ENCODE measurements around the gene JAKMIP1. TPM values are rescaled to one million over a fixed set of nuclear protein-coding genes. Genes with fewer than 3 reads are reported as not detected.
A peak's percentile ranks its signal among the peaks of the same experiment; 100 is the strongest.

Gene JAKMIP1
- total and polyA plus RNA-seq, 2 of the 13 experiments (the other 11 are each of a cell fraction or from before 2014, with no cell fraction given) = not detected

- TF ChIP-seq ZSCAN5A (CRISPR knock-in tag; IDR thresholded peaks at IDR 0.05; ENCODE audit: borderline replicate concordance) (no peak), NCOR1 (IDR thresholded peaks at IDR 0.05; ENCODE audit: borderline replicate concordance, low read length) (no peak), ZNF281 (CRISPR knock-in tag; IDR thresholded peaks at IDR 0.05; ENCODE audit: borderline replicate concordance) (no peak), ZNF841 (CRISPR knock-in tag; IDR thresholded peaks at IDR 0.05; ENCODE audit: borderline replicate concordance) (no peak), ELF1 (CRISPR knock-in tag; IDR thresholded peaks at IDR 0.05) (no peak), ZFP37 (CRISPR knock-in tag; IDR thresholded peaks at IDR 0.05; ENCODE audit: borderline replicate concordance) (no peak), MEIS2 (CRISPR knock-in tag; IDR thresholded peaks at IDR 0.05) (no peak), ZNF251 (CRISPR knock-in tag; IDR thresholded peaks at IDR 0.05) (no peak), RNF2 (conservative IDR thresholded peaks at IDR 0.05; ENCODE audit: low read depth) (peak; percentile 74), NR1H2 (CRISPR knock-in tag; IDR thresholded peaks at IDR 0.05; ENCODE audit: borderline replicate concordance, low read depth) (no peak), ZSCAN31 (CRISPR knock-in tag; IDR thresholded peaks at IDR 0.05; ENCODE audit: low read depth) (no peak), MTA3 (CRISPR knock-in tag; IDR thresholded peaks at IDR 0.05) (no peak), ATF7 (IDR thresholded peaks at IDR 0.05) (no peak), ATF7 (CRISPR knock-in tag; IDR thresholded peaks at IDR 0.05) (no peak), ZNF142 (CRISPR knock-in tag; IDR thresholded peaks at IDR 0.05) (no peak), SATB2 (CRISPR knock-in tag; IDR thresholded peaks at IDR 0.05) (no peak), JUN (CRISPR knock-in tag; IDR thresholded peaks at IDR 0.05) (no peak), FOXA3 (CRISPR knock-in tag; IDR thresholded peaks at IDR 0.05) (no peak)
These were observed at the start of gene JAKMIP1 (continued) for GRCh38 chr4:6200011-6200921.
